Spleen (tissue), 11 donors: ENCODE measurements around the gene MYOF. TPM values are rescaled to one million over a fixed set of nuclear protein-coding genes. Genes with fewer than 3 reads are reported as not detected.

Experiments
- DNase-seq: peaks from one replicate; pipeline ENCODE4 v3.0.0-alpha.2; 2020
- H3K27ac ChIP-seq, 8 donors: fragments of 200-600 bp; sonication (generic) in 7 of 8; 1 replicate in 4 of 8; 2 replicates in 4 of 8; pipeline versions ENCODE4 v1.5.0 to v1.8.0; 2016 to 2021; ENCODE audit warnings: inconsistent platforms in 4 of 8, mild to moderate bottlenecking in 4 of 8, moderate library complexity in 1 of 8
- H3K27me3 ChIP-seq, 7 donors: fragments of 200-600 bp; sonication (generic) in 6 of 7; replicated peaks in 1 of 7; 1 replicate in 4 of 7; 2 replicates in 3 of 7; pipeline versions ENCODE4 v1.5.0 to v1.8.0; 2016 to 2021; ENCODE audit warnings: inconsistent platforms in 3 of 7, mild to moderate bottlenecking in 1 of 7
- H3K36me3 ChIP-seq, 6 donors: fragments of 200-600 bp; sonication (generic) in 5 of 6; 1 replicate in 4 of 6; 2 replicates in 2 of 6; pipeline versions ENCODE4 v1.5.0 to v1.8.0; 2016 to 2021; ENCODE audit warnings: inconsistent platforms in 2 of 6
- H3K4me1 ChIP-seq, 6 donors: fragments of 200-600 bp; sonication (generic) in 5 of 6; 1 replicate in 3 of 6; 2 replicates in 3 of 6; pipeline versions ENCODE4 v1.5.0 to v1.8.0; 2016 to 2021; ENCODE audit warnings: inconsistent platforms in 3 of 6
- H3K4me3 ChIP-seq, 8 donors: fragments of 200-600 bp; sonication (generic) in 7 of 8; 1 replicate in 4 of 8; 2 replicates in 4 of 8; pipeline versions ENCODE4 v1.5.0 to v1.8.0; 2016 to 2021; ENCODE audit warnings: inconsistent platforms in 4 of 8, mild to moderate bottlenecking in 4 of 8, moderate library complexity in 2 of 8
- H3K9me3 ChIP-seq, 8 donors: fragments of 200-600 bp; sonication (generic) in 7 of 8; 1 replicate in 4 of 8; 2 replicates in 4 of 8; pipeline versions ENCODE4 v1.5.0 to v1.8.0; 2016 to 2021; ENCODE audit warnings: inconsistent platforms in 4 of 8
- POLR2A ChIP-seq, 3 donors: fragments of 450-650 bp; IDR thresholded peaks; one replicate each; pipeline ENCODE4 v1.5.1; 2017; ENCODE audit warnings: antibody characterized with exemption in 3 of 3, mild to moderate bottlenecking in 1 of 3
- POLR2AphosphoS5 ChIP-seq, 3 donors: sonication (generic); formaldehyde crosslinking; IDR thresholded peaks; one replicate each; pipeline ENCODE4 v1.5.1; 2017; ENCODE audit warnings: antibody characterized with exemption in 3 of 3
- WGBS, 5 donors: extraction: QIAGEN DNeasy Blood & Tissue Kit in 3 of 5; methylation state at CpG; one replicate each; pipeline versions ENCODE4 v1.1.5 to v1.1.7; 2013 to 2018; 5-methylcytosine and 5-hydroxymethylcytosine counted together
- intact Hi-C: fragments of 100-400 bp; cut with DNase I; formaldehyde crosslinking; loops from one replicate; pipeline ENCODE4 v1.15.0; 2023; ENCODE audit warnings: low total_unique reads
- polyA plus RNA-seq, 3 donors: library from polyadenylated mRNA; stranded (reverse); fragments of 200-250 nt; gene quantifications; one replicate each; pipeline ENCODE4 v1.2.1, GENCODE V29; 2013
- total RNA-seq, 7 donors: library from RNA; depleted of rRNA in 3 of 7; stranded (reverse); fragments of >200 nt in 3 of 7; fragmentation: NEBNext Ultra II Directional in 4 of 7; extraction: Animal tissue kit (Norgen Biotek cat#: 25700) in 4 of 7; gene quantifications; one replicate each; pipeline versions ENCODE4 v1.1.0 to v1.2.1, GENCODE V29; 2016 to 2021
- TF ChIP-seq, protein P1 (sequence below), 11 experiments: fragments of 200-600 bp in 7 of 11; fragments of 450-650 bp in 4 of 11; sonication (generic) in 4 of 11; IDR thresholded peaks in 8 of 11; conservative IDR thresholded peaks in 3 of 11; 1 replicate in 7 of 11; 2 replicates in 4 of 11; pipeline versions ENCODE4 v1.4.0 to v1.8.0; 2016 to 2021; ENCODE audit warnings: antibody characterized with exemption in 11 of 11, inconsistent platforms in 4 of 11, mild to moderate bottlenecking in 1 of 11
- donor health status: healthy with polysubstance abuse.
- donor health status: DM: no; HTN: no; CAD: no; lungs with moderate emphysema.
- donor health status: DM: no; HTN: no; CAD: no.
- donor health status: Bipolar disorder and iron deficiency.
- donor health status: healthy.
- donor health status: DM: no; HTN: no; CAD: no.
- donor health status: DM: yes; HTN: yes; CAD: no.

Gene MYOF
- total and polyA plus RNA-seq, 10 donors, result 1.5 to 50.8 (median 20.9) TPM

DNA sequence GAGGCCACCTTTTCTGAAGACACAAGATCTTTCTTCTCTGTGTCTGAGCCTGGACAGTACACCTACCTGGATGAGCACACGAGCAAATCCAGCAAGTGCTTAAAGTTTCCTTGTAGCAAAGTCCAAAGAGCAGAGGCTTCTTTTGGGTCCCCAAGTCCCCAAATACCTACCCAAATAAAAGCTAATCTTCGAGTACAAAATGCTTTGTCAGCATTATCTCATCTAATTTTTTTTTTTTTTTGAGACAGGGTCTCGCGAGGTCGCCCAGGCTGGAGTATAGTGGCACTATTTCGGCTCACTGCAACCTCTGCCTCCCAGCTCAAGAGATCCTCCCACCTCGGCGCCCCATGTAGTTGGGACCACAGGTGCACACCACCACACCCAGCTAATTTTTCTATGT lies 24.6 kb downstream of the MYOF start:
- intact Hi-C loops, result no loop called here
- DNase-seq, result no peak
- WGBS, 5 donors, result 82 to 92% (median 88%) methylated on average over 8 of the region's 8 CpGs
- Histone ChIP-seq H3K4me3 (no peak overlapping the region), H3K27me3 (no peaks in the 10 kb centered on the region), H3K4me1 (peaks cover 0 to 18% (median 7%) of the 10 kb centered on the region in 6 donors), H3K9me3 (no peaks in the 10 kb centered on the region), H3K27ac (no peak overlapping the region), H3K36me3 (no peaks in the 10 kb centered on the region)
- TF ChIP-seq, protein P1, sequence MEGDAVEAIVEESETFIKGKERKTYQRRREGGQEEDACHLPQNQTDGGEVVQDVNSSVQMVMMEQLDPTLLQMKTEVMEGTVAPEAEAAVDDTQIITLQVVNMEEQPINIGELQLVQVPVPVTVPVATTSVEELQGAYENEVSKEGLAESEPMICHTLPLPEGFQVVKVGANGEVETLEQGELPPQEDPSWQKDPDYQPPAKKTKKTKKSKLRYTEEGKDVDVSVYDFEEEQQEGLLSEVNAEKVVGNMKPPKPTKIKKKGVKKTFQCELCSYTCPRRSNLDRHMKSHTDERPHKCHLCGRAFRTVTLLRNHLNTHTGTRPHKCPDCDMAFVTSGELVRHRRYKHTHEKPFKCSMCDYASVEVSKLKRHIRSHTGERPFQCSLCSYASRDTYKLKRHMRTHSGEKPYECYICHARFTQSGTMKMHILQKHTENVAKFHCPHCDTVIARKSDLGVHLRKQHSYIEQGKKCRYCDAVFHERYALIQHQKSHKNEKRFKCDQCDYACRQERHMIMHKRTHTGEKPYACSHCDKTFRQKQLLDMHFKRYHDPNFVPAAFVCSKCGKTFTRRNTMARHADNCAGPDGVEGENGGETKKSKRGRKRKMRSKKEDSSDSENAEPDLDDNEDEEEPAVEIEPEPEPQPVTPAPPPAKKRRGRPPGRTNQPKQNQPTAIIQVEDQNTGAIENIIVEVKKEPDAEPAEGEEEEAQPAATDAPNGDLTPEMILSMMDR (IDR thresholded peaks at IDR 0.05 in 8 of 11, conservative IDR thresholded peaks at IDR 0.05 in 3 of 11), result no peak
- TF ChIP-seq POLR2AphosphoS5 (IDR thresholded peaks at IDR 0.05) (no peak), POLR2A (IDR thresholded peaks at IDR 0.05) (no peak)

DNA sequence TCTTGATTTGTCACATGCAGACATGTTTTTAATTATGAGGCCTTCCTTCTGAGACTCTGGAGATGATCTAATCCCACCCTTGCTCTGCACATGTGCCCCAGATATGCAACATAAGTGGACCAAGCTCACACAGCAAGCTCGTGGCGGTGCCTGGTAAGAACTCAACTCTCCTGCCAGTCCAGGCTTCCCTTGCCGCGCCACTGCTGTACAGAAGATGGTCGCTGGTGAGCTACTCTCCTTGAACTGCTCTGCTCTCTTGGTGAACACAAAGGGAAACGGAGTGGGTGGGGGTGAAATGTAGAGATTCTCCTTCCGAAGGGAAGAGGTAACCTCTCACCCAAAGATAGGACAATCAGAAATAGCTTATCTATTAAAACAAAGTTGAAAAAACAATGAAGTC lies 25.7 kb downstream of the MYOF start:
- Histone ChIP-seq H3K9me3 (no peaks in the 10 kb centered on the region), H3K27ac (no peak overlapping the region), H3K27me3 (no peaks in the 10 kb centered on the region), H3K36me3 (no peaks in the 10 kb centered on the region), H3K4me3 (no peak overlapping the region), H3K4me1 (peaks cover 0 to 10% (median 2%) of the 10 kb centered on the region in 6 donors)
- TF ChIP-seq, protein P1 (IDR thresholded peaks at IDR 0.05 in 8 of 11, conservative IDR thresholded peaks at IDR 0.05 in 3 of 11), result no peak
- TF ChIP-seq POLR2AphosphoS5 (IDR thresholded peaks at IDR 0.05), result no peak
- TF ChIP-seq POLR2A (IDR thresholded peaks at IDR 0.05), result no peak
- 72 to 92% (median 84%) methylated on average over 7 of the region's 7 CpGs for WGBS, 5 donors
- no peak for DNase-seq
- intact Hi-C loops, result no loop called here

DNA sequence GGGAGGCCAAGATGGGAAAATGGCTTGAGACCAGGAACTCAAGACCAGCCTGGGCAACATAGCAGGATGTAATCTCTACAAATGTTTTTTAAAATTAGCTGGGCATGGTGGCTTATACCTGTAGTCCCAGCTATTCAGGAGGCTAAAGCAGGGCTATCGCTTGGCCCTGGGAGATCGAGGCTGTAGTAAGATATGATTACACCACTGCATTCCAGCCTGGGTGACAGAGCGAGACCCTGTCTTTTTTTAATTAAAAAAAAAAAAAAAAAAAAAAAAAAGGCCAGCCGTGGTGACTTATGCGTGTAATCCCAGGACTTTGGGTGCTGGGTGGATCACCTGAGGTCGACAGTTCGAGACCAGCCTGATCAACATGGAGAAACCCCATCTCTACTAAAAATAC lies 27.4 kb downstream of the MYOF start:
- H3K4me1 ChIP-seq, result peaks cover 0 to 7% (median 0%) of the 10 kb centered on the region in 6 donors
- H3K9me3 ChIP-seq, result no peaks in the 10 kb centered on the region
- DNase-seq, result no peak
- no peak overlapping the region for H3K27ac ChIP-seq
- WGBS, 5 donors, result 93 to 98% (median 94%) methylated on average over 7 of the region's 7 CpGs
- H3K4me3 ChIP-seq, result no peak overlapping the region
- no peaks in the 10 kb centered on the region for H3K27me3 ChIP-seq
- intact Hi-C loops, result no loop called here
- H3K36me3 ChIP-seq, result no peaks in the 10 kb centered on the region
- no peak for TF ChIP-seq POLR2A (IDR thresholded peaks at IDR 0.05)
- TF ChIP-seq, protein P1 (IDR thresholded peaks at IDR 0.05 in 8 of 11, conservative IDR thresholded peaks at IDR 0.05 in 3 of 11), result no peak
- no peak for TF ChIP-seq POLR2AphosphoS5 (IDR thresholded peaks at IDR 0.05)

DNA sequence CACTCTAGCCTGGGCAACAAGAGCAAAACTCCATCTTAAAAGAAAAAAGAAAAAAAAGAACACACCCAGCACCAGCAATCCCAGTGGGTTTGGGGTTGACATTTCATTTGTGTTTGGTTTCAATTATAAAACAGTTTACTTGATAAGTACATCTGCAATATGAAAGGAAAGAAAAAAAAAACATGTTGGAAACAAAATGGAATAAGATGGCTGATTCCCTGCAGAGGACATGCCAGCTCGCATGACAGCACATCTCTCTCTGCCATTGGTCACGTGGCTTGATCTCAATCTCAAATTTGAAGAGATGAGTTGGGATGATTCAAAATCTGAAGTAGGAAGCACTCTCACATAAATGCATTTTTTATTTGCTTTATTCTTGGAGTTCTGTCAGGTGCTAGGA lies 28.0 kb downstream of the MYOF start:
- Histone ChIP-seq H3K27me3 (no peaks in the 10 kb centered on the region), H3K9me3 (no peaks in the 10 kb centered on the region), H3K27ac (no peak overlapping the region), H3K4me1 (peaks cover 0 to 1% (median 0%) of the 10 kb centered on the region in 6 donors), H3K4me3 (no peak overlapping the region), H3K36me3 (no peaks in the 10 kb centered on the region)
- 85 to 98% (median 96%) methylated on average over 2 of the region's 2 CpGs for WGBS, 5 donors
- DNase-seq, result no peak
- intact Hi-C loops, result no loop called here
- TF ChIP-seq, protein P1 (IDR thresholded peaks at IDR 0.05 in 8 of 11, conservative IDR thresholded peaks at IDR 0.05 in 3 of 11), result no peak
- no peak for TF ChIP-seq POLR2A (IDR thresholded peaks at IDR 0.05)
- no peak for TF ChIP-seq POLR2AphosphoS5 (IDR thresholded peaks at IDR 0.05)
